Measurements from ENCODE around the gene BCL2L2.
A peak's percentile ranks its signal among the peaks of the same experiment; 100 is the strongest.

BCL2L2 gene

DNA sequence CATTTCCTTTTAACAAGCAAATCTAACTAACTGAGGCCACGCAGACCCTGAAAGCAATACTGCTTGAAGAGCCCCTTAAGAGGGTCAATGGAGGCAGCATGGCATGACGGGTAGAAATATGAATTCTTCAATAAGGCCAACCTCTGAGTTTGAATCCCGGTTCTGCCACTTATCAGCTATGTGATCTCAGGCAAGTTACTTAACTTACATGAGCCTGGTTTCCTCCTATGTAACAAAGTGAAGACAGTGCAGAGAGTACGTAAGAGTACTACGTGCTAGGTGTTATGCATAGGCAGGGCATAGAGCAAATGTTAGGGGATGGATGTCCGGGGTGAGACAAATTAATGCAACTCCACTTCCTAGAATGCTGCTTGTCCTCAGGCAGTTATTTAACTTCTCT, 25.4 kb upstream of the BCL2L2 start:
- TF ChIP-seq, protein P1, sequence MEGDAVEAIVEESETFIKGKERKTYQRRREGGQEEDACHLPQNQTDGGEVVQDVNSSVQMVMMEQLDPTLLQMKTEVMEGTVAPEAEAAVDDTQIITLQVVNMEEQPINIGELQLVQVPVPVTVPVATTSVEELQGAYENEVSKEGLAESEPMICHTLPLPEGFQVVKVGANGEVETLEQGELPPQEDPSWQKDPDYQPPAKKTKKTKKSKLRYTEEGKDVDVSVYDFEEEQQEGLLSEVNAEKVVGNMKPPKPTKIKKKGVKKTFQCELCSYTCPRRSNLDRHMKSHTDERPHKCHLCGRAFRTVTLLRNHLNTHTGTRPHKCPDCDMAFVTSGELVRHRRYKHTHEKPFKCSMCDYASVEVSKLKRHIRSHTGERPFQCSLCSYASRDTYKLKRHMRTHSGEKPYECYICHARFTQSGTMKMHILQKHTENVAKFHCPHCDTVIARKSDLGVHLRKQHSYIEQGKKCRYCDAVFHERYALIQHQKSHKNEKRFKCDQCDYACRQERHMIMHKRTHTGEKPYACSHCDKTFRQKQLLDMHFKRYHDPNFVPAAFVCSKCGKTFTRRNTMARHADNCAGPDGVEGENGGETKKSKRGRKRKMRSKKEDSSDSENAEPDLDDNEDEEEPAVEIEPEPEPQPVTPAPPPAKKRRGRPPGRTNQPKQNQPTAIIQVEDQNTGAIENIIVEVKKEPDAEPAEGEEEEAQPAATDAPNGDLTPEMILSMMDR (conservative IDR thresholded peaks at IDR 0.05): no peak
- no peak overlapping the region for H3K27ac ChIP-seq

DNA sequence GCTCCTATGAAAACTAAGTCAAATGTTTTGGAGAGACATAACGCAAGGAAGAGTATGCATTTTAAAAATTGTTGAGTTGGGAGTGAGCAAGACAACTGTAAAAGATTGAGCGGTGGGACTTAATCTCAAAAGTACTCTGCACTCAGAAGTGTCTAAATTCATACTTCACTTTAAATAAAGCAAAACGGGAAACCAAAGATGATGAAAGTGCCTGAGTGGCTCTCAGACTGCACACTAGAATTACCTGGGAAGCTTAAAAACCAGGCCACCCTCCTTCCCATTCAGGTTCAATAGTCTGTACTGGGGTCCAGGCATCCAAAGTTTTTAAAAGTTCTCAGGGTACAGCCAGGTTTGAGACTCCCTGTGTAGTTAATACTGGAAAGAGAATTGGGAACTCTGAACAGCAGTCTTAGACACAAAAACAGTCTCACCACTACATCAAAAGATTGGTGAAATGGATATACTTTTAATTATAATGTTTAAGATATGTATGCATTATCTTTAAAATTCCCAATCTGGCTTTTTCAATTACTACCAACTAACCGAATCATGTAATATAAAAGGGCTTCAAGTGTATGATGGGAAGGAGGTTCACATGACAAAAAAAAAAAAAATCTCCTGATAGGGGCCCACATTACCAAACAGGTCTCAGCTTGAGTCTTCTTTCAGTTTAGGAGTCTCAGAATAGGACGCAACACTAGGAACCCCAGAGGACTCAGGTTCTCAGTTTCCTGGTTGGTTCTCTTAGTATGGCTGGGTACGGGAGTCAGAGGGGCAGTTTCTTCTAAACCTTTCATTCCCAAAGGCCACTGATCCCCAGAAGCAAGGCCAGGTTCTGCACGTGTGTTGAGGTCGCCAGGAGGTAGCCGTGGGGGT, 21.7 kb upstream of the BCL2L2 start:
- TF ChIP-seq, protein P1 (conservative IDR thresholded peaks at IDR 0.05): no peak
- peak overlapping the region; percentile 79 for H3K27ac ChIP-seq

DNA sequence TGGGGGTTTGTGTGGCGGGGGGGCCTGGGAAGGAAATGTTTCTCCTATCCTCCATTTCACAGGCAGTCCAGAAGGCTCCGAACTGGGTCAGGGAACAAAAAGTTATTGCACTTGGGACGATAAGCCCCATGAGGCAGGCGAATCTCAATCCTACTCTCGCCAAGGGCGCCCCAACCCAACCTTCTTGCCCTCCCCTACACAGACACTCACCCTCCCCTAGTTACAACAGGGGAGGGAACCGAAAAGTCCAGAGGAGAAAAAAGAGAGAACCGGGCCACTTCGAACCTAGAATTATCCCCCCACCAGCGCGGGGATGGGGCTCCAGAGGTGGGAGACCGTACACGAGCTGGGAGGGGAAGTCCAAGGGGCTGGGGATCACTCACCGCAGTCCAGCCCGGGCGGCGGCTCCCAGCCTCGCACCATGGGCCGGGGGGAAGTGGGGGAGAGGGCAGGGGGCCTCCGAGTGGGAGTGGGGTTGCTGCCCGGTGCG, 21.1 kb upstream of the BCL2L2 start:
- TF ChIP-seq, protein P1 (conservative IDR thresholded peaks at IDR 0.05): no peak
- peak overlapping the region; percentile 79 for H3K27ac ChIP-seq

DNA sequence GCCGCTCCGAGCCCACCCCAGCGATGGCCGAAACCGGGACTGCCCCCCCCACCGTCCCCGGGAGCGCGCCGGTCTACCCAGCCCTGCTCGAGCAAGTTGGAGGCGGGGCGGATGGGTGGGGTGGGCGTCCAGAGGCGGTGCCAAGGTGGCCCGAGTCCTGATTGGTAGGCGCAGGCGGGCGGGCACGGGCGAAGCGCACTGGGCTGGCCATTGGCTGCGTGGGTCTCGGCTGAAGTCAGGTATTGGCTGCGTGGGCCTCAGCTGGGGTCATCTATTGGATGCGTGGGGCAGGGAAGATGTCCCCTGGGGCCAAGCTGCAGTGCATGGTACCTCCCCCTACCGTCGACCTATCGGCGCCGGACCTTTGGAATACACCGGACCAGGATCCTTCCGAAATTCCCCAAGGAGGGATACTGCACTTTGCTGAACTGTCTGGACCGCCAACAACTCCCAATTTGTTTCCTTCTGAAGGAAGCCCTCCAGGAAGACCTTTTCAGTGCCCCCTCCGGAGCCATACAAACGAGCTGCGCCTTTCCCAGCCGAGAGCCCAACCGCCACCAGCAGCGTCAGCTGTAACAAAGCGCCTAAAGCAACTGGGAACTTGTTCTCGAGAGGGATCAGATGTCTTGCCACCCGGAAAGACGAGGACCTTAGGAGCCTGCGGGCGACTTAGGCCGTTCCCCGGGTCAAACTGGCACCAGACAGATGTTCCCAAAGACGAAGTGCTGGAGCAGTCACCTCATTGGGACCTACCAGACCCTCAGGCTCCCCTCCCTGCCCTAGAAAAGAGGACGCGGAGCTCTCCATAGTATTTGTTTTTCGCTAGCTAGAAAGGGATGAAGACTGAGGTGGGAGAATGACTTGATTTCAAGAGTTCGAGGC, 20.4 kb upstream of the BCL2L2 start, which contains the start of gene HOMEZ:
Gene HOMEZ, minus strand, starts transcription at position 113 of the 882 bp plus-strand sequence. CDS start 180 bp downstream, outside the sequence.
- TF ChIP-seq, protein P1 (conservative IDR thresholded peaks at IDR 0.05): no peak
- peak within 1 kb of the TSS; percentile 79 for H3K27ac ChIP-seq

DNA sequence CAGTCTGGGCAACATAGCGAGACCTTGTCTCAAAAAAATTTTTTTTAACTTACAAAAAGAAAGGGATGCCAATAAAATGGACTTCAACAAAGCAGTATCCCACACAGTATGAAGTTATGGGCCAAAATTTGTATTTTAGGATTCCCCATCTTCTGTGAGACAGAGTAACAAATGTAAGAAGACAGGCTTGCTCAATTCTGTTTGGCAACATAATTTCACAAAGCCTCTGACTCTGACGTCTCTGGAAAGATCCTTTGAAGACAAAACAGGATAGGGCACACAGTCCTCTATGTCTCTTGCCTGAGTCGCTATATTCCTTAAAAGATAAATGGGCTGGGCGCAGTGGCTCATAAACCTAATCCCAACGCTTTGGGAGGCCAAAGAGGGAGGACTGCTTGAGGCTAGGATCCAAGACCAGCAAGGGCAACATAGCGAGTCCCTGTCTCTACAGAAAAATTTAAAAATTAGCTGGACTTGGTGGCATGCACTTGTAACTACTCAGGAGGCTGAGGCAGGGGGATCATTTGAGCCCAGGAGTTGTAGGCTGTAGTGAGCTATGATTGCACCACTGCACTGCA, 19.6 kb upstream of the BCL2L2 start:
- H3K27ac ChIP-seq: peak overlapping the region; percentile 79
- TF ChIP-seq, protein P1 (conservative IDR thresholded peaks at IDR 0.05): no peak

DNA sequence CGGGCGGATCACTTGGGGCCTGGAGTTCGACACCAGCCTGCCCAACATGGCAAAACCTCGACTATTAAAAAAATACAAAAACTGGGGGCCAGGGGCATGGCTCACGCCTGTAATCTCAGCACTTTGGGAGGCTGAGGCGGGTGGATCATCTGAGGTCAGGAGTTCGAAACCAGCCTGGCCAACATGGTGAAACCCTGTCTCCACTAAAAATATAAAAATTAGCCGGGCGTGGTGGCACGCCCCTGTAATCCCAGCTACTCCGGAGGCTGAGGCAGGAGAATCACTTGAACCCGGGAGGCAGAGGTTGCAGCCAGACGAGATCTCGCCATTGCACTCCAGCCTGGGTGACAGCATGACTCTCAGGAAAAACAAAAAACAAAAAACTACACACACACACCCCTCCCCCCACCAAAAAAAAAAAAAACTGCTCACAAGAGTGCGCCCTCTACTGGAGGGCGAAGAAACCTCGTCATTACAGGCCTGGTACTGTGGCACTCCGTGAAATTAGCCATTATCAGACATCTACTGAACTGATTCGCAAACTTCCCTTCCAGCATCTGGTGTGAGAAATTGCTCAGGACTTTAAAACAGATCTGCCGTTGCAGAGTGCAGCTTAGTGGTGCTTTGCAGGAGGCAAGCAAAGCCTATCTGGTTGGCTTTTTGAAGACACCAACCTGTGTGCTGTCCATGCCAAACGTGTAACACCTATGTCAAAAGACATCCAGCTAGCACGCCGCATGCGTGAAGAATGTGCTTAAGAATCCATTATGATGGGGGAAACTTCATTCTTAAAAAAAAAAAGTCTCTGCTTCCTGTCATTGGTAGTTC, 11.7 kb upstream of the BCL2L2 start:
- TF ChIP-seq, protein P1 (conservative IDR thresholded peaks at IDR 0.05): peak; percentile 92
- H3K27ac ChIP-seq: no peak overlapping the region; the same call in 1 of the 2 replicates
